Measurements from ENCODE around the gene NKX6-1.

DNA sequence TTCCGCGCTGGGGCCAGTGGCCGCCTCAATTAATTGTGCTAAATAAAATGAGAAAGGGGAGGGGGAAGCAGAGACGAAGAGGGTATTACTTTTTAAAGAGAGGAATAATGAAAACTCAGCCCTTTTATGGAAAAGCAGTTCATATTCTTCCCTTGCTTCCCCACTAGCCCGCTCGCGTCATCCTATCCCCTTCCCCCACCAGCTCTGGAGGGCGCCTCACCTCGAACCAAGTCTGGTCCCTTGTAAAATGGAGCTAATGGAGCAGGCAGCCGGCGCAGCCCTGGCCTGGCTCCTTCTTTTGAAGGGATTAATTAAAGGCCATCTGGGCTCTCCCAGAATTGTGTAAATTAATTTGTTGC, 511 bp upstream of the NKX6-1 start:
- TF ChIP-seq ARNTL (CRISPR knock-in tag; IDR thresholded peaks at IDR 0.05; ENCODE audit: borderline replicate concordance, low read depth): no peak
- TF ChIP-seq, protein P1, sequence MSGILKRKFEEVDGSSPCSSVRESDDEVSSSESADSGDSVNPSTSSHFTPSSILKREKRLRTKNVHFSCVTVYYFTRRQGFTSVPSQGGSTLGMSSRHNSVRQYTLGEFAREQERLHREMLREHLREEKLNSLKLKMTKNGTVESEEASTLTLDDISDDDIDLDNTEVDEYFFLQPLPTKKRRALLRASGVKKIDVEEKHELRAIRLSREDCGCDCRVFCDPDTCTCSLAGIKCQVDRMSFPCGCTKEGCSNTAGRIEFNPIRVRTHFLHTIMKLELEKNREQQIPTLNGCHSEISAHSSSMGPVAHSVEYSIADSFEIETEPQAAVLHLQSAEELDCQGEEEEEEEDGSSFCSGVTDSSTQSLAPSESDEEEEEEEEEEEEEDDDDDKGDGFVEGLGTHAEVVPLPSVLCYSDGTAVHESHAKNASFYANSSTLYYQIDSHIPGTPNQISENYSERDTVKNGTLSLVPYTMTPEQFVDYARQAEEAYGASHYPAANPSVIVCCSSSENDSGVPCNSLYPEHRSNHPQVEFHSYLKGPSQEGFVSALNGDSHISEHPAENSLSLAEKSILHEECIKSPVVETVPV (CRISPR knock-in tag; IDR thresholded peaks at IDR 0.05): no peak
- no peak for TF ChIP-seq ISL1 (CRISPR knock-in tag; IDR thresholded peaks at IDR 0.05)
- TF ChIP-seq BACH2 (CRISPR knock-in tag; IDR thresholded peaks at IDR 0.05; ENCODE audit: borderline replicate concordance): no peak
- TF ChIP-seq CSDC2 (CRISPR knock-in tag; IDR thresholded peaks at IDR 0.05): no peak
- TF ChIP-seq ZNF8 (CRISPR knock-in tag; IDR thresholded peaks at IDR 0.05): no peak
- TF ChIP-seq, protein P2, sequence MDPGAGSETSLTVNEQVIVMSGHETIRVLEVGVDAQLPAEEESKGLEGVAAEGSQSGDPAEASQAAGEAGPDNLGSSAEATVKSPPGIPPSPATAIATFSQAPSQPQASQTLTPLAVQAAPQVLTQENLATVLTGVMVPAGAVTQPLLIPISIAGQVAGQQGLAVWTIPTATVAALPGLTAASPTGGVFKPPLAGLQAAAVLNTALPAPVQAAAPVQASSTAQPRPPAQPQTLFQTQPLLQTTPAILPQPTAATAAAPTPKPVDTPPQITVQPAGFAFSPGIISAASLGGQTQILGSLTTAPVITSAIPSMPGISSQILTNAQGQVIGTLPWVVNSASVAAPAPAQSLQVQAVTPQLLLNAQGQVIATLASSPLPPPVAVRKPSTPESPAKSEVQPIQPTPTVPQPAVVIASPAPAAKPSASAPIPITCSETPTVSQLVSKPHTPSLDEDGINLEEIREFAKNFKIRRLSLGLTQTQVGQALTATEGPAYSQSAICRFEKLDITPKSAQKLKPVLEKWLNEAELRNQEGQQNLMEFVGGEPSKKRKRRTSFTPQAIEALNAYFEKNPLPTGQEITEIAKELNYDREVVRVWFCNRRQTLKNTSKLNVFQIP (CRISPR knock-in tag; IDR thresholded peaks at IDR 0.05; ENCODE audit: borderline replicate concordance, low read depth): no peak
- TF ChIP-seq, protein P3, sequence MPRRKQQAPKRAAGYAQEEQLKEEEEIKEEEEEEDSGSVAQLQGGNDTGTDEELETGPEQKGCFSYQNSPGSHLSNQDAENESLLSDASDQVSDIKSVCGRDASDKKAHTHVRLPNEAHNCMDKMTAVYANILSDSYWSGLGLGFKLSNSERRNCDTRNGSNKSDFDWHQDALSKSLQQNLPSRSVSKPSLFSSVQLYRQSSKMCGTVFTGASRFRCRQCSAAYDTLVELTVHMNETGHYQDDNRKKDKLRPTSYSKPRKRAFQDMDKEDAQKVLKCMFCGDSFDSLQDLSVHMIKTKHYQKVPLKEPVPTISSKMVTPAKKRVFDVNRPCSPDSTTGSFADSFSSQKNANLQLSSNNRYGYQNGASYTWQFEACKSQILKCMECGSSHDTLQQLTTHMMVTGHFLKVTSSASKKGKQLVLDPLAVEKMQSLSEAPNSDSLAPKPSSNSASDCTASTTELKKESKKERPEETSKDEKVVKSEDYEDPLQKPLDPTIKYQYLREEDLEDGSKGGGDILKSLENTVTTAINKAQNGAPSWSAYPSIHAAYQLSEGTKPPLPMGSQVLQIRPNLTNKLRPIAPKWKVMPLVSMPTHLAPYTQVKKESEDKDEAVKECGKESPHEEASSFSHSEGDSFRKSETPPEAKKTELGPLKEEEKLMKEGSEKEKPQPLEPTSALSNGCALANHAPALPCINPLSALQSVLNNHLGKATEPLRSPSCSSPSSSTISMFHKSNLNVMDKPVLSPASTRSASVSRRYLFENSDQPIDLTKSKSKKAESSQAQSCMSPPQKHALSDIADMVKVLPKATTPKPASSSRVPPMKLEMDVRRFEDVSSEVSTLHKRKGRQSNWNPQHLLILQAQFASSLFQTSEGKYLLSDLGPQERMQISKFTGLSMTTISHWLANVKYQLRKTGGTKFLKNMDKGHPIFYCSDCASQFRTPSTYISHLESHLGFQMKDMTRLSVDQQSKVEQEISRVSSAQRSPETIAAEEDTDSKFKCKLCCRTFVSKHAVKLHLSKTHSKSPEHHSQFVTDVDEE (CRISPR knock-in tag; IDR thresholded peaks at IDR 0.05): no peak
- no peak for TF ChIP-seq GLIS3 (CRISPR knock-in tag; IDR thresholded peaks at IDR 0.05)

All from SK-N-SH treated with all-trans-retinoic acid at 6 μM for 48 hours (cell line).